CD14-positive monocyte (primary cell): ENCODE measurements around the gene RASSF5. TPM values are rescaled to one million over a fixed set of nuclear protein-coding genes. Genes with fewer than 3 reads are reported as not detected.

Experiments used
- DNase-seq, 3 donors: peaks; one replicate each; pipeline ENCODE4 v3.0.0-alpha.2; 2011 to 2022
- H2AFZ ChIP-seq: 2 replicates; pipeline ENCODE4 v1.6.0; 2012; ENCODE audit warnings: mild to moderate bottlenecking, low read depth, low read length, inconsistent platforms; ENCODE audit not compliant: insufficient read depth, poor library complexity, severe bottlenecking
- H3K27ac ChIP-seq, 2 donors: 1 replicate in 1 of 2; 2 replicates in 1 of 2; pipeline ENCODE4 v1.5.1; 2012 to 2013; ENCODE audit warnings: low read length in 2 of 2, control low read depth in 1 of 2, inconsistent platforms in 1 of 2, low read depth in 1 of 2, mild to moderate bottlenecking in 1 of 2
- H3K27me3 ChIP-seq, 2 donors: one replicate each; pipeline versions ENCODE4 v1.6.0 to v1.6.1; 2011 to 2013; ENCODE audit warnings: low read length in 2 of 2; ENCODE audit not compliant: control insufficient read depth in 2 of 2, insufficient read depth in 2 of 2
- H3K36me3 ChIP-seq, 2 donors: replicated peaks in 1 of 2; 1 replicate in 1 of 2; 2 replicates in 1 of 2; pipeline versions ENCODE4 v1.5.1 to v1.6.1; 2012 to 2013; ENCODE audit warnings: low read length in 2 of 2, control low read depth in 1 of 2, inconsistent platforms in 1 of 2, mild to moderate bottlenecking in 1 of 2; ENCODE audit not compliant: insufficient read depth in 2 of 2, control insufficient read depth in 1 of 2
- H3K4me1 ChIP-seq, 2 donors: 1 replicate in 1 of 2; 2 replicates in 1 of 2; pipeline versions ENCODE4 v1.5.1 to v1.6.1; 2012 to 2013; ENCODE audit warnings: low read length in 2 of 2, control low read depth in 1 of 2, inconsistent platforms in 1 of 2, mild to moderate bottlenecking in 1 of 2, moderate library complexity in 1 of 2; ENCODE audit not compliant: insufficient read depth in 2 of 2, control insufficient read depth in 1 of 2
- H3K4me2 ChIP-seq: replicated peaks from 2 replicates; pipeline ENCODE3; 2012; ENCODE audit warnings: low read length, moderate library complexity, mild to moderate bottlenecking; ENCODE audit not compliant: poor library complexity, severe bottlenecking; ENCODE audit errors: extremely low read depth
- H3K4me3 ChIP-seq, 3 experiments: fragments of 200-600 bp in 1 of 3; sonication (generic) in 1 of 3; replicated peaks in 1 of 3; 1 replicate in 2 of 3; 2 replicates in 1 of 3; pipeline ENCODE4 v1.5.1; 2011 to 2013; ENCODE audit warnings: low read length in 3 of 3, mild to moderate bottlenecking in 3 of 3, control low read depth in 2 of 3, low read depth in 2 of 3, inconsistent platforms in 1 of 3, moderate library complexity in 1 of 3
- H3K79me2 ChIP-seq: 2 replicates; pipeline ENCODE4 v1.6.0; 2012; ENCODE audit warnings: mild to moderate bottlenecking, control low read depth, inconsistent platforms, low read length, moderate library complexity; ENCODE audit not compliant: insufficient read depth
- H3K9ac ChIP-seq: 2 replicates; pipeline ENCODE4 v1.6.0; 2017; ENCODE audit warnings: low read length, mild to moderate bottlenecking; ENCODE audit not compliant: insufficient read depth, poor library complexity, severe bottlenecking
- H3K9me3 ChIP-seq, 2 donors: replicated peaks in 1 of 2; 1 replicate in 1 of 2; 2 replicates in 1 of 2; pipeline versions ENCODE4 v1.5.1 to v1.6.1; 2012 to 2013; ENCODE audit warnings: low read length in 2 of 2, control low read depth in 1 of 2; ENCODE audit not compliant: control insufficient read depth in 1 of 2, insufficient read depth in 1 of 2
- H4K20me1 ChIP-seq: 2 replicates; pipeline ENCODE4 v1.6.0; 2012; ENCODE audit warnings: mild to moderate bottlenecking, low read length, control low read depth, moderate library complexity; ENCODE audit not compliant: insufficient read depth
- H3K27ac Mint-ChIP-seq, 7 donors: one replicate each; pipeline ENCODE4 v1.8.0; 2020; ENCODE audit warnings: mild to moderate bottlenecking in 7 of 7, mixed read lengths in 7 of 7, moderate library complexity in 6 of 7, inconsistent platforms in 2 of 7
- H3K27me3 Mint-ChIP-seq, 3 donors: one replicate each; pipeline ENCODE4 v1.8.0; 2021 to 2022; ENCODE audit warnings: low read depth in 3 of 3, mild to moderate bottlenecking in 3 of 3, mixed read lengths in 3 of 3, moderate library complexity in 3 of 3, inconsistent platforms in 1 of 3
- H3K36me3 Mint-ChIP-seq, 2 donors: one replicate each; pipeline ENCODE4 v1.8.0; 2020; ENCODE audit warnings: mixed read lengths in 2 of 2, inconsistent platforms in 1 of 2, mild to moderate bottlenecking in 1 of 2
- H3K4me1 Mint-ChIP-seq: one replicate; pipeline ENCODE4 v1.8.0; 2020; ENCODE audit warnings: mild to moderate bottlenecking, mixed read lengths
- H3K4me3 Mint-ChIP-seq, 2 donors: one replicate each; pipeline ENCODE4 v1.8.0; 2020; ENCODE audit warnings: mild to moderate bottlenecking in 2 of 2, mixed read lengths in 2 of 2, moderate library complexity in 1 of 2
- H3K9me3 Mint-ChIP-seq, 7 donors: one replicate each; pipeline ENCODE4 v1.8.0; 2020 to 2022; ENCODE audit warnings: mixed read lengths in 7 of 7, mild to moderate bottlenecking in 6 of 7, moderate library complexity in 6 of 7, inconsistent platforms in 2 of 7
- CTCF ChIP-seq: fragments of 200-600 bp; IDR thresholded peaks from one replicate; pipeline ENCODE4 v1.8.0; 2022; ENCODE audit warnings: antibody characterized with exemption, mild to moderate bottlenecking
- WGBS: methylation state at CpG from one replicate; pipeline ENCODE4 v1.1.5; 2013; ENCODE audit warnings: missing lambda C conversion rate; ENCODE audit not compliant: insufficient coverage; 5-methylcytosine and 5-hydroxymethylcytosine counted together
- intact Hi-C, 2 donors: fragments of 100-400 bp; cut with micrococcal nuclease; formaldehyde crosslinking; loops; one replicate each; pipeline versions ENCODE4 v1.15.0 to v1.15.1; 2023
- polyA plus RNA-seq, 3 donors: library from polyadenylated mRNA; depleted of rRNA in 1 of 3; unstranded in 2 of 3; stranded (reverse) in 1 of 3; fragments of 300-500 nt in 2 of 3; fragments of >200 nt in 1 of 3; fragmentation: Illumina TruSeq in 2 of 3; gene quantifications; 1 replicate in 2 of 3; 2 replicates in 1 of 3; pipeline ENCODE4 v1.2.3, GENCODE V29; 2012 to 2021

The RASSF5 gene
- polyA plus RNA-seq, 3 donors = 81.6 to 129 (median 127) TPM

- H3K9ac ChIP-seq = no peak overlapping the region
- H3K4me2 ChIP-seq = no peak overlapping the region
- no peaks in the 10 kb centered on the region for H3K36me3 ChIP-seq
- Mint-ChIP-seq H3K4me1 (peaks cover 47% of the 10 kb centered on the region), H3K36me3 (peaks cover 7 to 19% of the 10 kb centered on the region in 2 donors), H3K4me3 (peak overlapping the region in 1 of 2 donors; percentile 39), H3K9me3 (peaks cover 0 to 6% (median under 1%) of the 10 kb centered on the region in 7 donors), H3K27ac (peak overlapping the region in 4 of 7 donors; percentile 50 to 96 (median 74)), H3K27me3 (peaks cover 25 to 51% (median 38%) of the 10 kb centered on the region in 3 donors)
- H4K20me1 ChIP-seq = peaks cover 7% of the 10 kb centered on the region
- no peaks in the 10 kb centered on the region for H3K9me3 ChIP-seq
- no peak overlapping the region for H3K4me3 ChIP-seq
- H3K4me1 ChIP-seq = peaks cover 33 to 42% of the 10 kb centered on the region in 2 donors
- no peak overlapping the region for H3K27ac ChIP-seq
- 97% methylated on average over 10 of the region's 11 CpGs for WGBS
- no peak overlapping the region for H2AFZ ChIP-seq
- intact Hi-C loops = no loop called here
- no peak for DNase-seq
- no peak for TF ChIP-seq CTCF
- no peaks in the 10 kb centered on the region for H3K79me2 ChIP-seq
- H3K27me3 ChIP-seq = peaks cover 19 to 32% of the 10 kb centered on the region in 2 donors
Observed at GRCh38 chr1:206513312-206514111, 6.2 kb downstream of the RASSF5 start.

GRCh38 chr1:206514813-206515387 is 7.6 kb downstream of the RASSF5 start:
- Mint-ChIP-seq H3K36me3 (peaks cover 6 to 8% of the 10 kb centered on the region in 2 donors), H3K9me3 (peaks cover 0 to 1% (median 0%) of the 10 kb centered on the region in 7 donors), H3K4me1 (peaks cover 41% of the 10 kb centered on the region), H3K27me3 (peaks cover 11 to 41% (median 27%) of the 10 kb centered on the region in 3 donors), H3K27ac (peak overlapping the region; percentile 72 to 98 (median 90)), H3K4me3 (peak overlapping the region in 1 of 2 donors; percentile 66)
- peak; percentile 69 to 85 (median 84) for DNase-seq
- no peak overlapping the region for H2AFZ ChIP-seq
- H3K36me3 ChIP-seq = no peaks in the 10 kb centered on the region
- intact Hi-C loops = no loop called here
- 0% methylated on average over 3 of the region's 5 CpGs for WGBS
- no peaks in the 10 kb centered on the region for H3K9me3 ChIP-seq
- no peak overlapping the region for H3K4me3 ChIP-seq
- peaks cover 5 to 22% of the 10 kb centered on the region in 2 donors for H3K27me3 ChIP-seq
- H3K79me2 ChIP-seq = no peaks in the 10 kb centered on the region
- no peak for TF ChIP-seq CTCF
- peaks cover 7% of the 10 kb centered on the region for H4K20me1 ChIP-seq
- peaks cover 33 to 38% of the 10 kb centered on the region in 2 donors for H3K4me1 ChIP-seq
- peak overlapping the region; percentile 10 for H3K4me2 ChIP-seq
- no peak overlapping the region for H3K9ac ChIP-seq
- H3K27ac ChIP-seq = peak overlapping the region in 1 of 2 donors; percentile 73
